Middle frontal gyrus (tissue), 1 donor: ENCODE results near the gene SLC16A8.

Experiments
- DNase-seq: peaks from one replicate; pipeline ENCODE4 v3.0.0-alpha.2; 2015; ENCODE audit warnings: low spot score; ENCODE audit errors: extremely low spot score

SLC16A8 gene

DNA sequence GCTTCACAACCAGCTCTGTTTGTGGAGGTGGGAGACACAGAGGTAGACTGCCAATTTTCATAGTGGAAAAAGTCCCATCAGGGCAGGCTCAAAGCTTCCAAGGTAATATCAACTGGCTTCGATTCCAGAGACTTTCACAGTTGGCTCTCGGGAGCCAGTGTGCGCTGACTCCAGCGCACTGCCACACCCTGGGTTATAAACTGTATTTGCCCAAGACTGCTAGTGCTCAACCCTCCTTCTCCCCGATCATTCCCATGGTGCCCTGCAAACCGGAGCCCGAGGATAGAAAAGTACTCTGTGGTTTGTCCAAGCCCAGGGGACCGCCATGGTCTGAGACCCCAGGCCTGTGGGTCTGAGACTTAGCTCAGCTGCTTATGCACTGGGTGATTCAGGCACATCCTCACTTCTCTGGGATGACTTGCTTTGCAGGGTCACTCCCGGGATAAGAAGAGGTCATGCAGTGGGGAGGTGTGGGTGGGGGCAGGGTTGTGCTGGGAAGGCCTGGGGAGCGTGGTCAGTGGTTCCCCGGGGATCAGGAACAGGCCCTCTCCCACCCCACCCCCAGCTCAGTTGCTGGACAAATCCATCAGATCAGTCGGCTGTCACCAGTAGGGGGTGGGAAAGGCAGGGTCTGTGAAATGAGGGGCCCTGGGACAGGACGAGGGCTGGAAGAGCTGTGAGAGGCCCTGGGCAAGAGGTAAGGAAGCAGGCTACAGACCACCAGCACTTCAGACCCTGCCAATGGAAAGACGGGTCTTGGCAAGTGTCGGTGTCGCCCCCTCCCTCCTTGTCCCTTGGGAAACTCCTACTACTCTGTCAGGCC lies 53.5 kb downstream of the SLC16A8 start:
- no peak for DNase-seq

- no peak for DNase-seq
Measured at GRCh38 chr22:38029901-38030300, 54.1 kb downstream of the SLC16A8 start.

DNA sequence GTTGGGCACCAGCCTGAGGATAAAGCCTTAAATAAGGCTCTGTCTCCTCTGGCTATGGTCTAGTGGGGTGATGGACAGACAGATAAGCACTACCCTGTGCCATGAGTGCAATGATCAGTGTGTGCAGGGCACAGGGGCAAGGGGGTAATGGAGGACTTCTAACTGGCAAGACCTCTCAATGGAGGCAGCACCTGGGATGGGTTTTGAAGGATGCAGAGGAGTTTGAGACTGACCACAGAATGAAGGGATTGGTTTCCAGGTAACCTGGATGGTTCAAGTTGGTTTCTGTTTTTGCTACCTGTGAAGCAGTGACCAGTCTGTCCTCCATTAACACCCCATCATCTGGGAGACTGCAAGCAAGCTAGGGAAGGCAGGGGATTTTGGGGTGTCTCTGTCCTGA lies 54.6 kb downstream of the SLC16A8 start:
- no peak for DNase-seq

DNA sequence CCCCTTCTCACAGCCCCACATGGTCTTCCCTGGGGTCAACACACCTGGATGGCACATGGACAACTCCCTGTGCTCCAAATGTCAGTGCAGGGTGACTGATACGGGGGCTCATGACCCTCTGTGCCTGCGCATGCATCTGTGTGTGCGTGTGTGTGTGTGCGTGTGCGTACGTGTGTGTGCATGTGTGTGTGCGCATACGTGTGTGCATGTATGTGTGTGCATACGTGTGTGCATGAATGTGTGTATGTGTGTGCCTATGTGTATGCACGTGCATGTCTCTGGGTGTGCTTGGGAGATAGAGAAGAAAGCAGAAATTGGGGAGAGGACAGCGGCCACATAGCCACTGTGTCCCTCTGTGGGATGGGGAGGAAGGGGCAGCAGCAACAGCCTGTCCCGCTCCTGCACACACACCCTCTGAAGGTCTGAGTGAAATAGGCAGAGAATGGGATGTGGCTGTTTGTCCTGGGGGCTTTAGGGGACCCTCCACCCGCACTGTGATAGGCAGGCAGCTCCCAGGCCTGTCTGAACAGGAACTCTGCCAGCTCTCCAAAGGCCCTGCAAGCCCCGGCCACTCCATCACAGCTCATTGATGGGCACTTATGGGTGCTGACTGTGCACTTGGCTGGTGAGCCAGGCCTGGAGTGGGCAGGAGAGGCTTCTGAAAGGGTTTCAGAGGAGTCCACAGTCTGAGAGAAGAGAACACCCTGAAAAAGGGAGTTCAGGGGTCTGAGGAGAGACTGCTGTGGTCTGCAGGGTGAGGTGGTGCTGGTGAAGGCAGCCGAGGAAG lies 55.4 kb downstream of the SLC16A8 start:
- DNase-seq, result no peak
